Hematopoietic multipotent progenitor cell treated with erythropoietin and hydrocortisone succinate and interleukin-3 and kit ligand, for 6 days (in vitro differentiated cells): ENCODE data around the gene GPA33.

Experiments used
- DNase-seq: peaks from one replicate; pipeline ENCODE4 v3.0.0-alpha.2; 2015

Gene GPA33

GRCh38 chr1:167084757-167085156 lies 5.4 kb downstream of the GPA33 start:
- DNase-seq = no peak

- DNase-seq = no peak
These were observed 6.3 kb downstream of the GPA33 start for GRCh38 chr1:167083871-167084270.

- no peak for DNase-seq
These were observed 7.0 kb downstream of the GPA33 start for GRCh38 chr1:167083066-167083665.

DNA sequence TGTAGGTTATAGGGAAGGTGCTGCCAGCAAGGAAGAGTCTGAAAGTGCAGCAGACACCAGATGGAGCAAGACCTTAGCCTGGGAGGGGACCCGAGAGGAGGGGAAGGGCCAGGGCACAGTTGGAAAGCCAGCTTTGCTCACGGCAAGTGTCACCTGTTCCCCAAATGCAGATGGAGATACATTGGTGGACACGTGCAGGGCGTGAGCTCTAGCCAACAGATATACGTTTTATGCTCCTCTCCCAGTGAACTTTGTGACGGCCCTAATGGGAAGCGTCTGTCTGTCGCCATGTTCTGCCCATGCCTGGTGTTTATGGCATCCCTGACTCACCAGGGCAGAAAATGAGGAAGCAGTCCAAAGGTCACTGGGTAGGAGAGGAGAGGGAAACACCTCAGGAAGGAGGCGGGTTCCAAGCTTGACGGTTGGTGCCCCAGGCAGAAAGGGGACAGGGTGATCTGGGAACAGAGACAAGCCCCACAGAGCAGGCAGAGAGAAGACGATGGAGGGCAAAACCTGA lies 7.6 kb downstream of the GPA33 start:
- DNase-seq = no peak

- DNase-seq = no peak
These were observed 8.5 kb downstream of the GPA33 start for GRCh38 chr1:167081594-167082156.

DNA sequence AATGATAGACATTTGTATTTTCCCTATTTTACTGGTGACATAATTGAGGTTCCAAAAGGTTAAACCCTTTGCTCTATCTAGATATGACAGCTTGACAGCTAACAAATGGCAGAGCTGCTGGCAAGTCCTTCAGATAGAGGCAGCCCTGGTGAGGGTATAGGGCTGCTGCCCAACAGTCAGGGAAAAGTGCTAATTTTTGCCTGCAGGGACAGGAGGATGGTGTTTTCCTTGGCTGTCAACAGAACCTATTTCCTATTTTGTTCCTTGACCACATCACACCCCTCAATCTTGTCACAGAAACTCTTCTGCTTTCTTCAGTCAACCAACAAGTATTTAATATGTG lies 12.3 kb downstream of the GPA33 start:
- no peak for DNase-seq

GRCh38 chr1:167077128-167077867 lies 12.9 kb downstream of the GPA33 start:
- no peak for DNase-seq

- no peak for DNase-seq
These were observed 14.0 kb downstream of the GPA33 start for GRCh38 chr1:167076136-167076710.

GRCh38 chr1:167071286-167071685 lies 18.9 kb downstream of the GPA33 start:
- DNase-seq = no peak

GRCh38 chr1:167068761-167069160 lies 21.4 kb downstream of the GPA33 start:
- no peak for DNase-seq

DNA sequence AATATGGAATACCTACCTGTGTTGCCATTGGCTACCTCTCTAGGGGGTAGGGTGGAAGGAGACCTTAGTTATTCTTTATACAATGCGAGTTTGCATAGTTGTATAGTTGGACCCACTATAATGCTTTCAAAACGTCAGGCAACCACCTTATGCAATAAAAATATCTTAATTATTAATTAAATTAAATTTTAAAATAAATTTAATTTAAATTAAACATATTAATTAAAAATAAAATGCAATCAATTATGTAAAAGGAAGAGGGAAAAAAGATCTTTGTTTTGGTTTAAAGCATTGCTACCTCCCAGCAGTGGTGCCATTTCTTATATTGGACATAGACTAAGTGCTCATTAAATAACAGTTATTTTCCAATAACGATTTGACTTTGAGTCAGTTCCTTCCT lies 22.3 kb downstream of the GPA33 start:
- DNase-seq = no peak

DNA sequence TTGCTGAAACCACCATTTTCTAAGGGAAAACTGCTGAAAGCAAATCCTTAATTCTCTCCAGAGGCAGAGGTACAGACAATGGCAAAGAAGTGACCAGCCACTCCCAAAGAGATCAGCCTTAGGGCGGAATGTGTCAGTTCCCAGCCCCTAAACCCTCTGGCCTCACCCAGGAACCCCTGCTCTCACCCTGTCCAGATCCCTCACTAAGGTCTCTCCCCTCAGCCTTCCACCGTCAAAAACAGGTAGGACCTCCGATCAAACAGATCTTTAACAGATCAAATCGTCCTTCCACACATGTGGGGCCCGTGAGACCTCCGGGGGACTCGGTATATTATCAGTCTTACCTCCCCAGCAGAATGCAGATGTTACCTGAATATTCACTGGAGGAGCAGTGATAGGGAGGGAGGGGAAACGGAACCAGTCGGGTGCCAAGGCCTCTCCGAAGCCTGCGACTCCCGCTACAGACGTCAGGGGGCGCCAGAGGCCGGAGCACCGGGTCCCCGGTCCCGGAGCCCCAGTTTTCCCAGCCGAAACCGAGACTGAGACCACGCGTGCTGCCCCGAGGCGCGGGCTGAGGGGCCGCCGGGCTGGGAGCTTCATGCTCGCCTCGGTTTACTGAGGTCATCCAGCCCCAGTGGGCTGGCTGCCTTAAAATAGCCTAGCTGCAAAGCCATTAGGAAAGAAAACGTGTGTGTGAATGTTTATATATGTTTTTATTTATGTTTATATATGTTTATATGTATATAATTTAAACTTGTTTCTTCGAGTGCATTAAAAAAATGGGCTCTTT lies 23.6 kb downstream of the GPA33 start:
- peak; percentile 80 for DNase-seq

GRCh38 chr1:167065471-167065870 lies 24.7 kb downstream of the GPA33 start:
- DNase-seq = no peak

DNA sequence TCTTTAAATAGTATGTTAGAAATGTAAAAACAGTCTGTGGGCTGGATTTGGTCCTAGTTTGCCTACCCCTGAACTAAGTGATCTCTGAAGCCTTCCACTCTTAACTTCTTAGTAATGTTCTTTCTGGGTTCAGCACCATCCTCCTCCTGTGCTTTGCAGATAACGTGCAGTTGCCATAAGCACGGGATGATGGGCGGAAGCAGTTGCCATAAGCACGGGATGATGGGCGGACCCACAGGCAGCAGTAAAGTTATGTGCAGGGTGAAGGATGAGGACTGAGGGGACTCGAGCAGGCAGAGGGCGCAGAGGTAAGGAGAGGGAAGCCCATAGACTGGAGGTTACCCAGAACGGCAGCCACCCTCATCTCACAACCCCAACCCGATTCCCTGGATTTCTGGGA lies 25.6 kb downstream of the GPA33 start:
- DNase-seq = peak; percentile 41

GRCh38 chr1:167061073-167061464 lies 29.1 kb downstream of the GPA33 start:
- no peak for DNase-seq

GRCh38 chr1:167060141-167061072 lies 29.8 kb downstream of the GPA33 start:
- peak; percentile 31 for DNase-seq

- DNase-seq = no peak
These were observed 30.4 kb downstream of the GPA33 start for GRCh38 chr1:167059809-167060107.

DNA sequence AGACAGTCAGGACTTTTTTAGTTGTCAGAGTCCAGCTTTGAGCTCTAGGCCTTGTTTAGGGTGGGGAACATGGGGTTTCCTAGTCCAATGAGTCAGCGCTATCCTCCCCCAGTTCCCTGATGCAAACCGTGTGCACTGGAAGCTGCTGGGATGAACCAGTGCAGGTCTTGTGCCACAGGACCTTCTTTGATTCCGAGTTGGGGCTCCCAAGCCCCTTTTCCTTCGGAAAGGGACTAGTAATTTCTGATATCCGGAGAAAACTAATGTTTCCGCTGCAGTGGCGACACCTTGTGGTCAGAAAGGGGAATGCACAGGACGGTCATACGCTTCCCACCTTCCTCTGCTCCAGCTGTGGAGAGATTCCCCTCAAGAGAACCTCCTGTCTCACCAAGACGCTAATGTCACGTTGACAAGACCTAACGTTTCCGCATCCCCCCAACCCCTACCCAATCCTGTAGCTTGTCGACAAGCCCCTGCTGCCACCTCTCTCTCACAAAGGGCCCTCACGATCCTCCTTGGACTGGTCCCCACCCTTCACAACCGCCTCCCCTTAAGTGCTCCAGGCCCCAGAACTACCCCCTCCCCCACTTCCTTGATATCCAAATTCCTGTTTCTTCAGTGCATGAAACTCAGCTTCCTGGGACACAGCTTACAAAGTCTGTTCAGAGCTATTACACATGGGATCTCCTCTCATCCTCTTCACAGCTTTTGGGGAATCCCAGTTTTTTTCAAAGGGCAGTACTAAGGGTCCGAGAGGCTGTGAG lies 30.9 kb downstream of the GPA33 start:
- peak; percentile 79 for DNase-seq

- peak; percentile 77 for DNase-seq
These were observed 32.9 kb downstream of the GPA33 start for GRCh38 chr1:167057241-167057688.

GRCh38 chr1:167056529-167057231 lies 33.5 kb downstream of the GPA33 start:
- no peak for DNase-seq
